ENCODE measurements around the gene ATG4D.
"Not testable (repeated sequence)": the region's sequence is repeated elsewhere in the genome, so short reads cannot be mapped to it uniquely, and the experiment has no call there.

ATG4D gene

GRCh38 chr19:10518444-10519361, 25.0 kb upstream of the ATG4D start:
- in situ Hi-C loops (cut with HindIII; ENCODE audit: low sequenced_read_pairs): no loop called here

DNA sequence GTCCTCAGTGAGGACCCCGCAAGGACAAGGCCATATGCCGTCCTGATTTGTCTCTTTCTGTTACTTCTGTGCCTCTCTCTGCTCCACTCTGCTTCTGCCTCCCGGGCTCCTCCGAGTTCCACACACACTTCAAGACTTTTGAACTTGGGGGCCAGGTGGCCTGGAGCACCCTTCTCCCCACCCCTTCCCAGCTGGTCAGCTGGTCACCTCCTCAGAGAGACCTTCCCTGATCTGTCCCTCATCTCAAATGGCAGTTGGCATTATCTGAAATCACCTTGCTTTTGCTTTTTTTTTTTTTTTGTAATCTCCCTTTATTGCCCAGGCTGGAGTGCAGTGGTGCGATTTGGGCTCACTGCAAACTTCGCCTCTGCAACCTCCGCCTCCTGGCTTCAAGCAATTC, 24.3 kb upstream of the ATG4D start:
- in situ Hi-C loops (cut with HindIII; ENCODE audit: low sequenced_read_pairs): no loop called here

GRCh38 chr19:10520652-10521318, 22.9 kb upstream of the ATG4D start:
- in situ Hi-C loops (cut with HindIII; ENCODE audit: low sequenced_read_pairs): no loop called here

DNA sequence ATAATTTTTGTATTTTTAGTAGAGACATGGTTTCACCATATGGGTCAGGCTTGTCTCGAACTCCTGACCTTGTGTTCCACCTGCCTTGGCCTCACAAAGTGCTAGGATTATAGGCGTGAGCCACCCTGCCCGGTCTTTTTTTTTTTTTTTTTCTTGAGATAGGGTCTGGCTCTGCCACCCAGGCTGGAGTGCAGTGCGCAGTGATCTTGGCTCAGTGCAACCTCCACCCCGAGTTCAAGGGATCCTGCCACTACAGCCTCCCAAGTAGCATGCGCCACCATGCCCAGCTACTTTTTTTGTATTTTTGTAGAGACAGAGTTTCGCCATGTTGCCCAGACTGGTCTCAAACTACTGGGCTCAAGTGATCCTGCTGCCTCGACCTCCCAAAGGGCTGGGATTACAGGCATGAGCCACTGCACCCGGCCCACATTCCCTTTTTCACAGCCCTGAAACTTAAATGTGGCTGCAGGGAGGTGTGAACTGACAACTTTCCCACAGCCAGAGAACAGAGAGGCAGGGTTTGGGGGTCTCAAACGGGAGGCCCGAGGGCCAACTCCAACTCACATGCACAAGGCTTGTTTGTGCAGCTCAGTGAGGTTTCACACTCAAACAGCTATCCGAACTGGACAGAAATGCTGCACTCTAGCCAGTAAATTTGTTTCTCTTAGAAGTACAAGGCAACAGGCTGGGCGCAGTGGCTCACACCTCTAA, 22.1 kb upstream of the ATG4D start:
- in situ Hi-C loops (cut with HindIII; ENCODE audit: low sequenced_read_pairs): no loop called here

DNA sequence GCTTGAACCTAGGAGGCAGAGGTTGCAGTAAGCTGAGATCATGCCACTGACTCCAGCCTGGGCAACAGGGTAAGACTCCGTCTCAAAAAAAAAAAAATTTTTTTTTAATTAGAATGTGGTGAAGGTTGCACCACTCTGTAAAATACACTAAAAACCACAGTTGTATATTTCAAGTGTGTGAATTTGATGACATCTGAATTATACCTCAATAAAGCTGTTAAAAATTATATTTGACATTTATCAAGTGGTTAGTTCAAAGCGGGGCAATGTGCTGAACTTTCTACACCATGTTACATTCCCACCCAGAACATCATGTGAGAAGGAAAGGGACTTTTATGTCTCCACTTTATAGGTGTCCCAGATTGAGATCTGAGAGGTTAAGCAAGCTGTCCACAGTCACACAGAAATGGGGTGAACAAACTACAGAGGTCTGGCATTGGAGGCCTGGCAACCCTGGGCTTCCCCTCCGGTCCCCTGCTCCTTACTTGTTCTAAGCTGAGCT, 20.5 kb upstream of the ATG4D start:
- in situ Hi-C loops (cut with HindIII; ENCODE audit: low sequenced_read_pairs): no loop called here

DNA sequence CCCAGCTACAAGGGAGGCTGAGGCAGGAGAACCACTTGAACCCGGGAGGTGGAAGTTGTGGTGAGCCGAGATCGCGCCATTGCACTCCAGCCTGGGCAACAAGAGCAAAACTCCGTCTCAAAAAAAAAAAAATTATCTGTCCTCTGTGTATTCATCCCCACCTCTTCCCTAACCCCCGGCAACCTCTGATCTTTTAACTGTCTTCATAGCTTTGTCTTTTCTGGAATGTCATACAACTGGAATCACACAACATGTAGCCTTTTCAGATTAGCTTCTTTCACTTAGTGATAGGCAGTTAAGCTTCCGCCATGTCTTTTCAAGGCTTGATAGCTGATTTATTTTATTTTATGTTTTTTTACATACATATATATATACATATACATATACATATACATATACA, 18.1 kb upstream of the ATG4D start:
- in situ Hi-C loops (cut with HindIII; ENCODE audit: low sequenced_read_pairs): no loop called here

- in situ Hi-C loops (cut with HindIII; ENCODE audit: low sequenced_read_pairs): not testable (repeated sequence)
Observed at GRCh38 chr19:10526887-10527286, 16.8 kb upstream of the ATG4D start.

GRCh38 chr19:10532457-10532856, 11.2 kb upstream of the ATG4D start:
- in situ Hi-C loops (cut with HindIII; ENCODE audit: low sequenced_read_pairs): no loop called here

GRCh38 chr19:10533646-10534386, 9.9 kb upstream of the ATG4D start:
- in situ Hi-C loops (cut with HindIII; ENCODE audit: low sequenced_read_pairs): no loop called here

GRCh38 chr19:10535613-10536012, 8.1 kb upstream of the ATG4D start:
- in situ Hi-C loops (cut with HindIII; ENCODE audit: low sequenced_read_pairs): no loop called here

GRCh38 chr19:10537668-10538067, 6.0 kb upstream of the ATG4D start:
- in situ Hi-C loops (cut with HindIII; ENCODE audit: low sequenced_read_pairs): no loop called here

GRCh38 chr19:10538204-10538983, 5.3 kb upstream of the ATG4D start:
- in situ Hi-C loops (cut with HindIII; ENCODE audit: low sequenced_read_pairs): no loop called here

DNA sequence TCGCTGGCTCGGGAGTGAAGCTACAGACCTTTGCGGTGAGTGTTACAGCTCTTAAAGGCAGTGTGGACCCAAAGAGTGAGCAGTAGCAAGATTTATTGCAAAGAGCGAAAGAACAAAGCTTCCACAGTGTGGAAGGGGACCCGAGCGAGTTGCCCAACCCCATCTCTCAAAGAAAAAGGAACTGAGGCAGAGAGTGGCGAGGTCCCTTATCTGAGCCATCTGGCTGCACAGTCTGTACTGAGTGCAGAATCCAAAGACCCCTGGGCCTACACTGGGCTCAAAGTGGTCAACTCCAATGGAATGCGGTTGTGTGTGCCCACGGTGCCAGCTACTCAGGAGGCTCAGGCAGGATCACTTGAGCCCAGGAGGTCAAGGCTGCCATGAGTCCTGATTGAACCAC, 4.7 kb upstream of the ATG4D start:
- in situ Hi-C loops (cut with HindIII; ENCODE audit: low sequenced_read_pairs): not testable (repeated sequence)

- in situ Hi-C loops (cut with HindIII; ENCODE audit: low sequenced_read_pairs): no loop called here
Observed at GRCh38 chr19:10543059-10543419, 665 bp upstream of the ATG4D start.

DNA sequence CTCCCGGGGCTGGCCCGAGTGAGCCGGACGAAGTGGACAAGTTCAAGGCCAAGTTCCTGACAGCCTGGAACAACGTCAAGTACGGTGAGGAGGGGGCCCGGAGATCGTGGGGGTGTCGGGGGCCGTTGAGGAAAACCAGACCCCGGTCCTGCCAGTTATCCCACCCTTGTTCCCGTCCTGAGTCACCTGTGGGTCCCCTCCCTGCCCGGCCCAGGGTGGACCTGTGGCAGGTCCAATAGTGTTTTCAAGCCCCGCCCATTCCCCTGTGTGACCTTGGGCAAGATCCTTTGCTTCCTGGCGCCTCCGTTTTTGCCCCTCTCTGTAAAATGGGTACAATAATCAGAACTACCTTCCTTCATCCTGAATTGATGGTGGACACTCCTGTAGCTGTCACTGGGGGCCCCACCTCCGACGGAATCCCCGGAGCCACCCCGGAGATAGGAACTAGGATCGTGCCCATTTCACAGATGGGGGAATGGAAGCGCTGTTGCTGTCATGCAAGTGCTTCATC, 593 bp downstream of the ATG4D start:
- in situ Hi-C loops (cut with HindIII; ENCODE audit: low sequenced_read_pairs): no loop called here

DNA sequence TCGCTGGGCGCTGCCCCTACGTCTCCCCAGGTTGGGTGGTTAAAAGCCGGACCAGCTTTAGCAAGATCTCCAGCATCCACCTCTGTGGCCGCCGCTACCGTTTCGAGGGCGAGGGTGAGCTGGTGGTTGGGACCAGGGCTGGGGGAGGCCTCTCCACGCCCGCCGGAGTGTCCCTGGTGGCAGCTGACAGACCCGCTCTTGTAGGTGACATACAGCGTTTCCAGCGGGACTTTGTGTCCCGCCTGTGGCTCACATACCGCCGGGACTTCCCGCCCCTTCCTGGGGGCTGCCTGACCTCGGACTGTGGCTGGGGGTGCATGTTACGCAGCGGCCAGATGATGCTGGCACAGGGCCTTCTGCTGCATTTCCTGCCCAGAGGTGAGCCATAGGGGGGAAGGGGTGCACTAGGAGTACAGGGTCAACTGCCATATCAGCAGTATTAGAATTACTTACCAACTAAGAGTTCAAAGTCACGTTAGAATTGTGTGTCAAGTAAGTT, 1.1 kb downstream of the ATG4D start:
- in situ Hi-C loops (cut with HindIII; ENCODE audit: low sequenced_read_pairs): no loop called here

DNA sequence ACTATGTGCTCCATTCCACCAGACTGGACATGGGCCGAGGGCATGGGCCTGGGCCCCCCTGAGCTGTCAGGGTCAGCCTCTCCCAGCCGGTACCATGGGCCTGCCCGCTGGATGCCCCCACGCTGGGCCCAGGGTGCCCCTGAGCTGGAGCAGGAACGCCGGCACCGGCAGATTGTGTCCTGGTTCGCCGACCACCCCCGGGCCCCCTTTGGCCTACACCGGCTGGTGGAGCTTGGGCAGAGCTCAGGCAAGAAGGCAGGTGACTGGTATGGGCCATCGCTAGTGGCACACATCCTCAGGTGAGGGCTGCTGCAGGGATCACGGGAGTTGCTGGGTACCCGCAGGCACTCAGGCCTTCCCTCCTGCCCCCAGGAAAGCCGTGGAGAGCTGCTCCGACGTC, 3.1 kb downstream of the ATG4D start:
- in situ Hi-C loops (cut with HindIII; ENCODE audit: low sequenced_read_pairs): no loop called here

- in situ Hi-C loops (cut with HindIII; ENCODE audit: low sequenced_read_pairs): no loop called here
Observed at GRCh38 chr19:10548746-10549276, 5.1 kb downstream of the ATG4D start.

- in situ Hi-C loops (cut with HindIII; ENCODE audit: low sequenced_read_pairs): no loop called here
Observed at GRCh38 chr19:10549733-10550132, 6.0 kb downstream of the ATG4D start.
